A673 (cell line): ENCODE measurements around the gene NACA2. TPM values are rescaled to one million over a fixed set of nuclear protein-coding genes. Genes with fewer than 3 reads are reported as not detected.

Source experiments
- BruUV-seq: library from RNA; stranded (reverse); fragments of 400-500 nt; replicated peaks from 2 replicates; lab custom pipeline; 2021; lab: Mats Ljungman, UMichigan
- CTCF ChIA-PET: fragments of 300-600 bp; sonication (Branson Sonifier 250); formaldehyde crosslinking; loops from one replicate; lab custom pipeline; 2022; ENCODE audit warnings: antibody characterized with exemption; lab: Charles Lee
- POLR2A ChIA-PET: fragments of 300-600 bp; sonication (Branson Sonifier 250); formaldehyde crosslinking; loops from one replicate; lab custom pipeline; 2022; ENCODE audit warnings: antibody characterized with exemption; ENCODE audit not compliant: low non-redundant PET; lab: Charles Lee
- DNase-seq: peaks from one replicate; pipeline ENCODE4 v3.0.0-alpha.2; 2015; ENCODE audit warnings: low spot score
- H3K27ac ChIP-seq: fragments of 200-600 bp; sonication (generic); 2 replicates; pipeline ENCODE4 v1.5.1; 2016; ENCODE audit warnings: mixed run types, low read depth, mild to moderate bottlenecking, mixed read lengths, antibody characterized with exemption, low read length; ENCODE audit not compliant: poor library complexity, severe bottlenecking
- H3K27me3 ChIP-seq: fragments of 200-600 bp; sonication (generic); replicated peaks from 2 replicates; pipeline ENCODE4 v1.6.1; 2017; ENCODE audit warnings: mixed run types, low read depth, mild to moderate bottlenecking, mixed read lengths, antibody characterized with exemption, low read length; ENCODE audit not compliant: insufficient read depth, poor library complexity
- H3K36me3 ChIP-seq: fragments of 200-600 bp; sonication (generic); 2 replicates; pipeline ENCODE4 v1.6.1; 2016; ENCODE audit warnings: mixed run types, mild to moderate bottlenecking, mixed read lengths, antibody characterized with exemption, low read length; ENCODE audit not compliant: insufficient read depth, poor library complexity, severe bottlenecking
- H3K4me1 ChIP-seq: fragments of 200-600 bp; sonication (generic); 2 replicates; pipeline ENCODE4 v1.6.1; 2017; ENCODE audit warnings: mixed run types, mild to moderate bottlenecking, mixed read lengths, antibody characterized with exemption, low read length; ENCODE audit not compliant: insufficient read depth, poor library complexity, severe bottlenecking
- H3K4me3 ChIP-seq: fragments of 200-600 bp; sonication (generic); 2 replicates; pipeline ENCODE4 v1.5.1; 2016; ENCODE audit warnings: low read depth, mixed run types, mild to moderate bottlenecking, mixed read lengths, low read length; ENCODE audit not compliant: poor library complexity, severe bottlenecking
- H3K9me3 ChIP-seq: fragments of 200-600 bp; sonication (generic); 2 replicates; pipeline ENCODE4 v1.6.1; 2016; ENCODE audit warnings: mixed run types, low read depth, mild to moderate bottlenecking, mixed read lengths, antibody characterized with exemption, low read length; ENCODE audit not compliant: poor library complexity, severe bottlenecking
- EZH2 ChIP-seq: fragments of 200-600 bp; sonication (generic); IDR thresholded peaks from 2 replicates; pipeline ENCODE4 v1.6.1; 2017; ENCODE audit warnings: borderline replicate concordance, low read depth, mild to moderate bottlenecking, mixed read lengths, antibody characterized with exemption, low read length; ENCODE audit not compliant: poor library complexity, severe bottlenecking
- intact Hi-C: fragments of 100-400 bp; cut with micrococcal nuclease; formaldehyde crosslinking; loops from one replicate; pipeline ENCODE4 v1.10.0; 2022; ENCODE audit not compliant: unreplicated experiment
- total RNA-seq: library from RNA; stranded (reverse); gene quantifications from 2 replicates; pipeline ENCODE4 v1.2.3, GENCODE V29; 2021
- TF ChIP-seq, protein P1 (sequence below): fragments of 300-800, 200-600 bp; sonication (generic); conservative IDR thresholded peaks from 2 replicates; pipeline ENCODE4 v1.5.1; 2017; ENCODE audit warnings: low read depth, mild to moderate bottlenecking, antibody characterized with exemption, low read length, moderate library complexity, mixed read lengths

NACA2 gene
- total RNA-seq, 1 experiment from 2014 or later, result not detected

DNA sequence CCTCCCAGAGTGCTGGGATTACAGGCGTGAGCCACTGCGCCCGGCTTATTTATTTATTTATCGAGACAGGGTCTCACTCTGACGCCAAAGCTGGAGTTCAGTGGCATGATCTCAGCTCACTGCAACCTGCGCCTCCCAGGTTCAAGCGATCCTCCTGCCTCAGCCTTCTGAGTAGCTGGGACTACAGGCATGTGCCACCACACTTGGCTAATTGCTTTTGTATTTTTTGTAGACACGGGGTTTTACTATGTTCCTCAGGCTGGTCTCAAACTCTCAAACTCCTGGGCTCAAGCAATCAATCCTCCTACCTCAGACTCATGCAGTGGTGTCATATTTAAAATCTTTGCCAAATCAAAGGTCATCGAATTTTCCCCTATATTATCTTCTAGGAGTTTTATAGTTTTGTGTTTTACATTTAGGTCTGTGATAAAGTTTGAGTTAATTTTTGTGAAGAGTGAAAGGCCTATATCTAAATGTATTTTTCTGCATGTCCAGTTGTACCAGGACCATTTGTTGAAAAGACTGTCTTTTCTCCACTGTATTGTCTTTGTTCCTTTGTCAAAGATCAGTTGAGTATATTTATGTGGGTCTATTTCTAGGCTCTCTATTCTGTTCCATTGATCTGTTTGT is 47.1 kb downstream of the NACA2 start:
- CTCF ChIA-PET, result interaction anchor here (0.7 kb wide), 1 partner anchor 943 kb away, joined by 8 read pairs; no protein-coding TSS in a partner anchor

DNA sequence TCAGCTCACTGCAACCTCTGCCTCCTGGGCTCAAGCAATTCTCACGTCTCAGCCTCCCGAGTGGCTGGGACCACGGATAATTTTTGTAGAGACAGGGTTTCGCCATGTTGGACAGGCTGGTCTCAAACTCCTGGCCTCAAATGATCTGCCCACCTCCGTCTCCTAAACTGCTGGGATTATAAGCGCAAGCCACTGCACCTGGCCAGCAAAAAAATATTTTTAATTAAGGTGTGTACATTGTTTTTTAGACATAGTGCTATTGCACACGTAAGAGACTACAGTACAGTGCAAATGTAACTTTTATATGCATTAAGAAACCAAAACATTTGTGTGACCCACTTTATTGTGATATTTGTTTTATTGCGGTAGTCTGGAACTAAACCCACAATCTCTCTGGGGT is 49.0 kb downstream of the NACA2 start:
- DNase-seq, result no peak
- Histone ChIP-seq H3K4me3 (no peak overlapping the region), H3K27ac (no peak overlapping the region), H3K27me3 (peaks cover 15% of the 10 kb centered on the region), H3K4me1 (no peaks in the 10 kb centered on the region), H3K36me3 (no peaks in the 10 kb centered on the region), H3K9me3 (peaks cover 7% of the 10 kb centered on the region)
- intact Hi-C loops, result no loop called here
- CTCF ChIA-PET, result no interaction called here
- TF ChIP-seq, protein P1, sequence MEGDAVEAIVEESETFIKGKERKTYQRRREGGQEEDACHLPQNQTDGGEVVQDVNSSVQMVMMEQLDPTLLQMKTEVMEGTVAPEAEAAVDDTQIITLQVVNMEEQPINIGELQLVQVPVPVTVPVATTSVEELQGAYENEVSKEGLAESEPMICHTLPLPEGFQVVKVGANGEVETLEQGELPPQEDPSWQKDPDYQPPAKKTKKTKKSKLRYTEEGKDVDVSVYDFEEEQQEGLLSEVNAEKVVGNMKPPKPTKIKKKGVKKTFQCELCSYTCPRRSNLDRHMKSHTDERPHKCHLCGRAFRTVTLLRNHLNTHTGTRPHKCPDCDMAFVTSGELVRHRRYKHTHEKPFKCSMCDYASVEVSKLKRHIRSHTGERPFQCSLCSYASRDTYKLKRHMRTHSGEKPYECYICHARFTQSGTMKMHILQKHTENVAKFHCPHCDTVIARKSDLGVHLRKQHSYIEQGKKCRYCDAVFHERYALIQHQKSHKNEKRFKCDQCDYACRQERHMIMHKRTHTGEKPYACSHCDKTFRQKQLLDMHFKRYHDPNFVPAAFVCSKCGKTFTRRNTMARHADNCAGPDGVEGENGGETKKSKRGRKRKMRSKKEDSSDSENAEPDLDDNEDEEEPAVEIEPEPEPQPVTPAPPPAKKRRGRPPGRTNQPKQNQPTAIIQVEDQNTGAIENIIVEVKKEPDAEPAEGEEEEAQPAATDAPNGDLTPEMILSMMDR, result no peak
- TF ChIP-seq EZH2, result no peak
- POLR2A ChIA-PET, result no interaction called here
- BruUV-seq, result no TSS peak

More for the DNA sequence above, 47.1 kb downstream of the NACA2 start:
- Histone ChIP-seq H3K4me1 (no peaks in the 10 kb centered on the region), H3K4me3 (no peak overlapping the region), H3K27me3 (peaks cover 34% of the 10 kb centered on the region), H3K9me3 (peaks cover 7% of the 10 kb centered on the region), H3K27ac (no peak overlapping the region), H3K36me3 (no peaks in the 10 kb centered on the region)
- no peak for TF ChIP-seq EZH2
- TF ChIP-seq, protein P1, result no peak
- BruUV-seq, result no TSS peak
- intact Hi-C loops, result no loop called here
- POLR2A ChIA-PET, result no interaction called here
- DNase-seq, result no peak

DNA sequence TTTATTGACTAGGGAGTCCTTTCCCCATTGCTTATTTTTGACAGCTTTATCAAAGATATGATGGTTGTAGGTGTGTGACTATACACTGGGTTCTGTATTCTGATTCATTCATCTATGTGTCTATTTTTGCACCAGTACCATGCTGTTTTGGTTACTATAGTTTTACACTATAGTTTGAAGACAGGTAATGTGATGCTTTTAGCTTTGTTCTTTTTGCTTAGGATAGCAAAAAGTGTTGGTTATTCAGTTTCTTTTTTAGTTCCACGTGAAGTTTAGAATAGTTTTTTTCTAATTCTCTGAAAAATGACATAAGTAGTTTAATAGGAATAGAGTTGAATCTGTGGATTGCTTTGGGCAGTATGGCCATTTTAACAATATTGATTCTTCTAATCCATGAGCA is 50.1 kb downstream of the NACA2 start:
- CTCF ChIA-PET, result no interaction called here
- H3K9me3 ChIP-seq, result peaks cover 7% of the 10 kb centered on the region
- peaks cover 3% of the 10 kb centered on the region for H3K27me3 ChIP-seq
- POLR2A ChIA-PET, result no interaction called here
- TF ChIP-seq, protein P1, result no peak
- no peak for TF ChIP-seq EZH2
- no peak overlapping the region for H3K27ac ChIP-seq
- DNase-seq, result no peak
- no peak overlapping the region for H3K4me3 ChIP-seq
- H3K36me3 ChIP-seq, result no peaks in the 10 kb centered on the region
- no TSS peak for BruUV-seq
- no peaks in the 10 kb centered on the region for H3K4me1 ChIP-seq
- intact Hi-C loops, result no loop called here

Other genes with a start within 250 kb of the NACA2 start
- not detected in 2 replicates for gene TBX2, start 191.4 kb downstream of the NACA2 start, total RNA-seq
- gene TBX4, start 138.8 kb downstream of the NACA2 start, total RNA-seq, result not detected in 2 replicates